Peyer's patch (tissue), 4 donors: ENCODE measurements around the gene ASTL. TPM values are rescaled to one million over a fixed set of nuclear protein-coding genes. Genes with fewer than 3 reads are reported as not detected.

Experiments
- DNase-seq, 3 donors: peaks; one replicate each; pipeline ENCODE4 v3.0.0-alpha.2; 2017 to 2019
- H3K27ac ChIP-seq, 4 donors: fragments of 200-600 bp; sonication (generic); one replicate each; pipeline ENCODE4 v1.5.1; 2016 to 2019
- H3K27me3 ChIP-seq, 2 donors: fragments of 200-600 bp; sonication (generic); one replicate each; pipeline ENCODE4 v1.5.1; 2019
- H3K36me3 ChIP-seq, 3 donors: fragments of 200-600 bp; sonication (generic); one replicate each; pipeline ENCODE4 v1.5.1; 2016 to 2019
- H3K4me1 ChIP-seq, 4 donors: fragments of 200-600 bp; sonication (generic); one replicate each; pipeline ENCODE4 v1.5.1; 2016 to 2019
- H3K4me3 ChIP-seq, 4 donors: fragments of 200-600 bp; sonication (generic); 1 replicate in 3 of 4; 2 replicates in 1 of 4; pipeline ENCODE4 v1.5.1; 2016 to 2019; ENCODE audit warnings: mild to moderate bottlenecking in 1 of 4
- H3K9me3 ChIP-seq, 4 donors: fragments of 200-600 bp; sonication (generic); one replicate each; pipeline ENCODE4 v1.5.1; 2016 to 2019; ENCODE audit warnings: mild to moderate bottlenecking in 1 of 4
- POLR2A ChIP-seq, 2 donors: fragments of 450-650 bp; IDR thresholded peaks; one replicate each; pipeline ENCODE4 v1.5.1; 2017; ENCODE audit warnings: antibody characterized with exemption in 2 of 2, mild to moderate bottlenecking in 2 of 2, moderate library complexity in 2 of 2
- total RNA-seq, 4 donors: library from RNA; depleted of rRNA; stranded (reverse); fragments of >200 nt; gene quantifications; one replicate each; pipeline ENCODE4 v1.1.0, GENCODE V29; 2016
- TF ChIP-seq, protein P1 (sequence below), 6 experiments: fragments of 450-650 bp in 4 of 6; fragments of 200-600 bp in 2 of 6; sonication (generic) in 1 of 6; IDR thresholded peaks; one replicate each; pipeline ENCODE4 v1.5.1; 2017 to 2019; ENCODE audit warnings: antibody characterized with exemption in 6 of 6, mild to moderate bottlenecking in 3 of 6, moderate library complexity in 1 of 6

Gene ASTL
- total RNA-seq, 4 donors from 2014 or later: not detected

GRCh38 chr2:96151595-96152303 lies 13.4 kb upstream of the ASTL start:
- TF ChIP-seq, protein P1, sequence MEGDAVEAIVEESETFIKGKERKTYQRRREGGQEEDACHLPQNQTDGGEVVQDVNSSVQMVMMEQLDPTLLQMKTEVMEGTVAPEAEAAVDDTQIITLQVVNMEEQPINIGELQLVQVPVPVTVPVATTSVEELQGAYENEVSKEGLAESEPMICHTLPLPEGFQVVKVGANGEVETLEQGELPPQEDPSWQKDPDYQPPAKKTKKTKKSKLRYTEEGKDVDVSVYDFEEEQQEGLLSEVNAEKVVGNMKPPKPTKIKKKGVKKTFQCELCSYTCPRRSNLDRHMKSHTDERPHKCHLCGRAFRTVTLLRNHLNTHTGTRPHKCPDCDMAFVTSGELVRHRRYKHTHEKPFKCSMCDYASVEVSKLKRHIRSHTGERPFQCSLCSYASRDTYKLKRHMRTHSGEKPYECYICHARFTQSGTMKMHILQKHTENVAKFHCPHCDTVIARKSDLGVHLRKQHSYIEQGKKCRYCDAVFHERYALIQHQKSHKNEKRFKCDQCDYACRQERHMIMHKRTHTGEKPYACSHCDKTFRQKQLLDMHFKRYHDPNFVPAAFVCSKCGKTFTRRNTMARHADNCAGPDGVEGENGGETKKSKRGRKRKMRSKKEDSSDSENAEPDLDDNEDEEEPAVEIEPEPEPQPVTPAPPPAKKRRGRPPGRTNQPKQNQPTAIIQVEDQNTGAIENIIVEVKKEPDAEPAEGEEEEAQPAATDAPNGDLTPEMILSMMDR (IDR thresholded peaks at IDR 0.05): no peak
- no peak for TF ChIP-seq POLR2A (IDR thresholded peaks at IDR 0.05)
- Histone ChIP-seq H3K9me3 (no peaks in the 10 kb centered on the region), H3K4me3 (no peak overlapping the region), H3K27ac (no peak overlapping the region), H3K36me3 (no peaks in the 10 kb centered on the region), H3K4me1 (peaks cover 0 to 20% (median 19%) of the 10 kb centered on the region in 4 donors), H3K27me3 (no peaks in the 10 kb centered on the region)
- no peak for DNase-seq

DNA sequence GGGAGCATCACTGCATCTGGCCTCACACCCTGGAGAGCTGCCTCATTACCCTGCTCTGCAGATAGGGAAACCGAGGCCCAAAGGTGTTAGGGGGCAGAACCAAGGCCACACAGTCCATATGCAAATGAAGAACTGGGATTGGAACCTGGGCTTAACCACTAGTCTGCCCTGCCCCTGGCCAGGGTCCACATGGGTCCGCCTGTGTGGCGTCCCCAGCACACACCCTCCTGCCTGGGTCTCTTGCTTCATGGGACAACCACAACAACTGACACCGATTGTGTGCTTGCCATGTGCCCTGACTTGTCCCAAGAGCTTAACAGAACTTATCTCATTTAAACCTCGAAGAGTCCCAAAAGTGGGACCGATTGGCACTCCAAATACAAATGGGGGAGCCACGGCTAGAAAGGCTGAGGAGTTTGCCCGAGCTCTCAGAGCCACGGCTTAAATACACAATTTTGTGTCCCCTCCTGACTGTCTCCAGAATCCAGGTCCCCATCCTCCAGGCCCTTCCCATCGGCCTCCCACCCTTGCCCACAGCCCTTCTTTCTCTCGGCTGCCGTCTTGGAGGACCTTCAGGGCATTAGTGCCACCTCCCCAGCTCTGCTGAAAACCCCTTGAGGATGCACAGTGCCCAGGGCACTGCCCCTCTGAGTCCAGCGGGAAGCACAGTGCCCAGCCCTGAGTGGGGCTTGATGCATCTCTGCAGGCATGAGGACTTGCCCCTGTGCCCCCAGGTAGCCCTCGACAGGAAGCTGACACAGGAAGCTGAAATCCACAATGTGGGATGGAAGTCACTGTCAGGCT lies 12.7 kb upstream of the ASTL start:
- H3K27me3 ChIP-seq: no peaks in the 10 kb centered on the region
- no peak overlapping the region for H3K4me3 ChIP-seq
- no peak overlapping the region for H3K27ac ChIP-seq
- peak in 2 of 3 donors; percentile 28 to 33 for DNase-seq
- peaks cover 0 to 27% (median 23%) of the 10 kb centered on the region in 4 donors for H3K4me1 ChIP-seq
- no peaks in the 10 kb centered on the region for H3K36me3 ChIP-seq
- TF ChIP-seq, protein P1 (IDR thresholded peaks at IDR 0.05): no peak
- no peak for TF ChIP-seq POLR2A (IDR thresholded peaks at IDR 0.05)
- H3K9me3 ChIP-seq: no peaks in the 10 kb centered on the region

DNA sequence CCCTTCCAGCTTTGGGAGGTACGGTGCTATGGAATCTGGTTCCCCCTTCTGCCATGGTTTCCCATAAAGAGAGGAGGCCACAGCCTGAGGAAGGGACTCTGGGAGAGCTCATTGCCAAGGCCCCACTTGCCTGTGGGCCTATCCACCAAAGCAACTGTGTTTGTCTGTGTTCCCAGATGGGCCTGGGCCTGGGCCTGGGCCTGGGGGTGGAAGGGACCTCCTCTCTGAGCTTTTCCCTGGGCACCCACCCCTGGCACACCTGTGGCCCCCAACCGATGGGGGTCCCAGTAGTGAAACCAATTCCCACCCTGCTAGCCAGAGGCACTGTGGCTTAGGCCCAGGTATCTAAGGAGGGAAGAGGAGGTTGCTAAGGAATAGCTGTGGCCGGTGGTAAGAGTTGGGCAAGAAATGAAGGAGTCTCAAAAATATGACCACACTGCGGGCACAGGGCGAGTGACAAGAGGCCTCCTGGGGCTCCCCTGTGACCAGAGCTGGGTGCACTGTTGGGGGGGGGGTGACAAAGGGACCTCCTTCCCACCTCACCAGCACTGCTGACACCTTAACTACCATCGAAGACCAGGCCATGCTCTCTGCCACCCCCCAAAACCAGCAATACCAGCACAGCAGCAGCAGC lies 11.8 kb upstream of the ASTL start:
- H3K4me1 ChIP-seq: peaks cover 0 to 31% (median 29%) of the 10 kb centered on the region in 4 donors
- no peak overlapping the region for H3K4me3 ChIP-seq
- no peaks in the 10 kb centered on the region for H3K9me3 ChIP-seq
- peak overlapping the region in 1 of 4 donors; percentile 97 for H3K27ac ChIP-seq
- DNase-seq: no peak
- no peaks in the 10 kb centered on the region for H3K36me3 ChIP-seq
- TF ChIP-seq, protein P1 (IDR thresholded peaks at IDR 0.05): no peak
- TF ChIP-seq POLR2A (IDR thresholded peaks at IDR 0.05): no peak
- no peaks in the 10 kb centered on the region for H3K27me3 ChIP-seq

DNA sequence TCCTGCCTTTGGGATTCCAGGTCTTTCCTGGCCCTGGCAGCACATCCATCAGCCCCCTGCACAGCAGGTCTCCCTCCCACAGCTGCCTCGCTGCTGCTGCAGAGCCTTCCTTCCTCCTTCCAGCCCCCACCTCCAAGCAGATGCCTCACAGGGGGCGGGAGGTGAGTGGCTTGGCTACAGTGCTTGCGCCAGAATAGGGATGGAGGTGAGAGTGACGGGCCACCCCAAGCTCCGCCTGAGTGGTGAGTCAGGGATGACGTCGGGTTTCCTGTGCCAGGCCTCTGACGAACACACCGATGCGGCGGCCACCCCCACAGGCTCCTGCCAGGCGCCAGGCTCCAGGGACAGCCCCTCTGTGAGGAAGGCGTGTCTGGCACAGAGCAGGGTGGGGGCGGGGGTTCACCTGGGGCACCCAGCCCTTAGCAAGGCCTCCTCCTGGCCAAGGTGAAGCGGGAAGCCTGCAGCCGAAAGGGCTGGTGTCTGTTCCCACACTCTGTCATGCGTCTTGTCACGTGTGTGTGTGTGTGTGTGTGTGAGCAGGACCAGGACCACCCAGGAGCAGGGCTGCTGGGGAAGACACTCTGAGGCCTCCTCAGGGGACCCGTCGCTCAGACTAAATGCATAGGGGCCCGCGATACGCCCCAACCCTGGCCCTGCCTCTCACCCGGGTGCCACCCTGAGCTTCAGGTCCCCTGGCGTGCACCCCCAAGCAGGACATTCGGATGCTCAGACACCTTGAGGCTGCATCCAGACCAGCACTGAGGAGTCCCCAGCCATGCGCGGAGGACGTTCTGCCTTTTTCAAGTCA lies 10.3 kb upstream of the ASTL start:
- Histone ChIP-seq H3K4me3 (peak overlapping the region in 1 of 4 donors; percentile 19), H3K27ac (peak overlapping the region; percentile 50 to 97 (median 78)), H3K27me3 (no peaks in the 10 kb centered on the region)

More for the DNA sequence above, 10.3 kb upstream of the ASTL start:
- TF ChIP-seq, protein P1 (IDR thresholded peaks at IDR 0.05): no peak
- TF ChIP-seq POLR2A (IDR thresholded peaks at IDR 0.05): peak in 1 of 2 donors; percentile 44
- DNase-seq: peak; percentile 75 to 97 (median 96)
- Histone ChIP-seq H3K9me3 (no peaks in the 10 kb centered on the region), H3K36me3 (no peaks in the 10 kb centered on the region), H3K4me1 (peaks cover 0 to 41% (median 31%) of the 10 kb centered on the region in 4 donors)
